ENCODE measurements around the gene ADAMTS18. TPM values are rescaled to one million over a fixed set of nuclear protein-coding genes. Genes with fewer than 3 reads are reported as not detected.

ADAMTS18 gene
- total RNA-seq, 1 donor from 2014 or later = 0.05 TPM

DNA sequence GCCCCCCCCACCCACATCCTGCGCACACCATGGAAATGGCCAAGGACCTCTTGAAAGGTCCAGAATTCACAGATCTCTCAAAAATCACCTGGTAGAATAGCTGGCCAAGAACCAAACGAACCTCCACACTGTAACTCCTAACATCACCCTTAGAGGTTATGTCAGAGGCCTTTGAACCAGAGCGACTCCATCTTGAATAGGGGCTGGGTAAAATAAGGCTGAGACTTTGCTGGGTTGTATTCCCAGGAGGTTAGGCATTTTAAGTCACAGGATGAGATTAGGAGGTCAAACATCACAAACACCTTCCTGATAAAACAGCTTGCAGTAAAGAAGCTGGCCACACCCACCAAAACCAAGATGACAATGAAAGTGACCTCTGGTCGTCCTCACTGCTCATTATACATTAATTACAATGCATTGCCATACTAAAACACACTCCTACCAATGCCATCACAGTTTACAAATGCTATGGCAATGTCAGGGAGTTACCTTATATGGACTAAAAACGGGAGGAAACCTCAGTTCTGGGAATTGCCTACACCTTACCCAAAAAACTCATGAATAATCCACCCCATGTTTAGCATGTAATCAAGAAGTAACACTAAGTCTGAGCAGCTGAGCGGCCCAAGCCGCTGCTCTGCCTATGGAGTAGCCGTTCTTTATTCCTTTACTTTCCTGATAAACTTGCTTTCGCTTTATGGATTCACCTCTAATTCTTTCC lies 200.9 kb downstream of the ADAMTS18 start:
- no peaks in the 10 kb centered on the region for H3K9me3 Mint-ChIP-seq
- intact Hi-C loops (cut with micrococcal nuclease) = loop anchor here (10.0 kb wide), 1 partner anchor 441 kb away; no protein-coding TSS in a partner anchor
- peaks cover 6% of the 10 kb centered on the region for H3K4me1 Mint-ChIP-seq (ENCODE audit: low read depth)
- no peak overlapping the region for H3K27ac Mint-ChIP-seq
- H3K36me3 Mint-ChIP-seq (ENCODE audit: low read depth) = no peaks in the 10 kb centered on the region
- H3K27me3 Mint-ChIP-seq (ENCODE audit: insufficient read depth) = peaks cover 14% of the 10 kb centered on the region
- no peak for DNase-seq (ENCODE audit: low spot score)
- H3K4me3 Mint-ChIP-seq = no peak overlapping the region

Other genes with a start within 250 kb of the ADAMTS18 start
- gene MON1B, start 243.8 kb downstream of the ADAMTS18 start, total RNA-seq = 66.2 and 70.1 TPM in 2 replicates
- 5.1 and 5.5 TPM in 2 replicates for gene SYCE1L, start 235.6 kb downstream of the ADAMTS18 start, total RNA-seq

Data from activated T-helper 1 cell treated with anti-CD3 and anti-CD28 coated beads, Interleukin-12 subunit alpha, Interleukin-12 subunit beta, Interleukin-2, Interleukin-4 antibody, amounts not matched to agents 30 ng/mL and 10 ng/mL and 1 ng/mL, durations not matched to agents 14 hours and 24 hours and 36 hours (primary cell).